Measurements from ENCODE around the gene RNF167. TPM values are rescaled to one million over a fixed set of nuclear protein-coding genes. Genes with fewer than 3 reads are reported as not detected.

Gene RNF167
- total and polyA plus RNA-seq, 2 of the 4 experiments (the other 2 are of a cell fraction): 13.1 to 79.5 TPM

DNA sequence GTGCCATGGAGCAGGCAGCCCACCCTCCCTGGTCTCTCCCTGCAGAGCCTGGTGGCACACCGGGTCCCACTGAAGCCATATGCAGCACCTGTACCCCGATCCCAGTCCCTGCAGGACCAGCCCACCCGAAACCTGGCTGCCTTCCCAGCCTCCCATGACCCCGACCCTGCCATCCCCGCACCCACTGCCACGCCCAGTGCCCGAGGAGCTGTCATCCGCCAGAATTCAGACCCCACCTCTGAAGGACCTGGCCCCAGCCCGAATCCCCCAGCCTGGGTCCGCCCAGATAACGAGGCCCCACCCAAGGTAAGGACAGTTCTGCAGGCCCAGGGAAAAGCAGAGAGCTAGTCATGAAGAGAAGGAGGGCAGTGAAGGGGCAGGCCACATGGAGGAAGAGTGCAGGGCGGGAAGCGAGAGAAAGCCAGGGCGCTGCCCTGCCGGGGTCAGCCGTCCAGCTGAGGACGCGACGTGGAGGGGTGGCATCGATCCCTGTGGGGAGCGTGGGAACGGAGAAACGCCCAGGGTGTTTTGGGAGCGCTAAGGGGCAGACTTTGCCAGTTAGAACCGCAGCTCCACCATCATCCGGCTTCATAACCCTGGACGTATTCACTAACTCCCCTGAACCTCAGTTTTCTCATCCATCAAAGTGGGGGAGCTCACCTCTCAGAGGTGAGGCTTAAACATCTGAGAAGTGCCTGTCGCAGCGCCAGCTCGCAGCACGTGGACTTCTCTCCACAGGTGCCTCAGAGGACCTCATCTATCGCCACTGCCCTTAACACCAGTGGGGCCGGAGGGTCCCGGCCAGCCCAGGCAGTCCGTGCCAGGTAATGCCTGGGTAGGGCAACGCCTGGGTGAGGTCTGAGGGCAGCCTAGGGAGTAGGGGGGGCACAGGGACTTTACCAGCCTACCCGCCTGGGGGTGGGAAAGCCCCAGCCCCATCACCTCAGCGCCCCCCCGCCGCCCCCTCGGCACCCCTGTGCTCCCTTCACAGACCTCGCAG lies 48.4 kb upstream of the RNF167 start:
- in situ Hi-C loops (cut with MboI; ENCODE audit: low sequenced_read_pairs): no loop called here
- no peak overlapping the region for H2AFZ ChIP-seq (replicated peaks; ENCODE audit: low read length, poor library complexity)
- H3K27me3 ChIP-seq (ENCODE audit: control insufficient read depth, insufficient read depth, low read length): no peaks in the 10 kb centered on the region
- no peak overlapping the region for H3K4me2 ChIP-seq (ENCODE audit: low read depth, low read length)
- intact Hi-C loops (cut with micrococcal nuclease): no loop called here
- H3K9ac ChIP-seq (ENCODE audit: low read depth, low read length): no peak overlapping the region
- no peak overlapping the region for H2BK15ac ChIP-seq (ENCODE audit: low read depth, low read length)
- no peak overlapping the region for H2AK5ac ChIP-seq (ENCODE audit: low read depth, low read length)
- ATAC-seq (ENCODE audit: low read depth): no peak
- peak overlapping the region; percentile 81 for H2AK9ac ChIP-seq (replicated peaks; ENCODE audit: low read depth, low read length, poor library complexity)
- no peak overlapping the region for H4K8ac ChIP-seq (ENCODE audit: low read depth in 2 of 2, low read length in 2 of 2)
- H2BK20ac ChIP-seq (ENCODE audit: low read depth, low read length): no peak overlapping the region
- no peak overlapping the region for H4K5ac ChIP-seq (ENCODE audit: low read depth, low read length)
- H4K20me1 ChIP-seq (ENCODE audit: insufficient read depth, low read length): peaks cover 8% of the 10 kb centered on the region; the same call in 1 of the 2 replicates
- no peak overlapping the region for H3K4ac ChIP-seq (ENCODE audit: low read depth, low read length)
- no peaks in the 10 kb centered on the region for H3K79me1 ChIP-seq (ENCODE audit: low read depth in 1 of 2, low read length in 2 of 2)
- H3K4me3 ChIP-seq (ENCODE audit: insufficient read depth, low read depth, low read length): no peak overlapping the region
- no peak overlapping the region for H2BK120ac ChIP-seq (ENCODE audit: low read depth, low read length)
- no peak overlapping the region for H2BK5ac ChIP-seq (ENCODE audit: low read depth, low read length, poor library complexity, severe bottlenecking)
- ChIA-PET POLR2A (ENCODE audit: unreplicated experiment) (no interaction called here), CTCF (interaction anchor here (0.5 to 0.6 kb wide), 2 partner anchors 18 to 127 kb away, joined by 3 to 4 read pairs; no protein-coding TSS in a partner anchor)
- dilution Hi-C loops (cut with HindIII; ENCODE audit: low sequenced_read_pairs, unreplicated experiment): no loop called here
- no peak overlapping the region for H3K14ac ChIP-seq (replicated peaks; ENCODE audit: low read depth, low read length)
- peaks cover 62% of the 10 kb centered on the region for H3K36me3 ChIP-seq (ENCODE audit: control insufficient read depth, insufficient read depth, low read length)
- BruUV-seq (replicated peaks): no TSS peak
- H3K56ac ChIP-seq (ENCODE audit: extremely low read depth, insufficient read depth, low read length): no peak overlapping the region
- no peak overlapping the region for H3K18ac ChIP-seq (ENCODE audit: low read depth, low read length)
- WGBS, 2 experiments (ENCODE audit: extremely low coverage in 2 of 2, insufficient read length in 1 of 2): 92% methylated on average over 18 of the region's 42 CpGs; no CpG with 5 or more reads in 1 of the 2 experiments
- H3K23ac ChIP-seq (ENCODE audit: low read depth, low read length): no peak overlapping the region
- no peak for DNase-seq
- no peak overlapping the region for H4K91ac ChIP-seq (ENCODE audit: insufficient read depth, low read depth, low read length)
- no peaks in the 10 kb centered on the region for H3K9me1 ChIP-seq (ENCODE audit: insufficient read depth, low read length)
- no peaks in the 10 kb centered on the region for H3K4me1 ChIP-seq (ENCODE audit: control insufficient read depth, insufficient read depth, low read length)
- H3K27ac ChIP-seq (ENCODE audit: insufficient read depth, low read length): no peak overlapping the region
- no peaks in the 10 kb centered on the region for H3K9me3 ChIP-seq (ENCODE audit: control insufficient read depth, insufficient read depth, low read length)
- TF ChIP-seq BHLHE40 (IDR thresholded peaks at IDR 0.05; ENCODE audit: low read depth, low read length): no peak
